ENCODE results near the gene SLIT2.

SLIT2 gene, protein sequence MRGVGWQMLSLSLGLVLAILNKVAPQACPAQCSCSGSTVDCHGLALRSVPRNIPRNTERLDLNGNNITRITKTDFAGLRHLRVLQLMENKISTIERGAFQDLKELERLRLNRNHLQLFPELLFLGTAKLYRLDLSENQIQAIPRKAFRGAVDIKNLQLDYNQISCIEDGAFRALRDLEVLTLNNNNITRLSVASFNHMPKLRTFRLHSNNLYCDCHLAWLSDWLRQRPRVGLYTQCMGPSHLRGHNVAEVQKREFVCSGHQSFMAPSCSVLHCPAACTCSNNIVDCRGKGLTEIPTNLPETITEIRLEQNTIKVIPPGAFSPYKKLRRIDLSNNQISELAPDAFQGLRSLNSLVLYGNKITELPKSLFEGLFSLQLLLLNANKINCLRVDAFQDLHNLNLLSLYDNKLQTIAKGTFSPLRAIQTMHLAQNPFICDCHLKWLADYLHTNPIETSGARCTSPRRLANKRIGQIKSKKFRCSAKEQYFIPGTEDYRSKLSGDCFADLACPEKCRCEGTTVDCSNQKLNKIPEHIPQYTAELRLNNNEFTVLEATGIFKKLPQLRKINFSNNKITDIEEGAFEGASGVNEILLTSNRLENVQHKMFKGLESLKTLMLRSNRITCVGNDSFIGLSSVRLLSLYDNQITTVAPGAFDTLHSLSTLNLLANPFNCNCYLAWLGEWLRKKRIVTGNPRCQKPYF (N-terminal part only)

GRCh38 chr4:20251796-20252655, at the start of gene SLIT2:
Gene SLIT2 (plus strand): TSS chr4:20251905. CDS start chr4:20253816, 1,911 bp downstream.
- DNase-seq, result no peak

- no peak for DNase-seq
Observed at GRCh38 chr4:20203508-20203907, 48.2 kb upstream of the SLIT2 start.

- no peak for DNase-seq
Observed at GRCh38 chr4:20217521-20217920, 34.2 kb upstream of the SLIT2 start.

GRCh38 chr4:20217951-20218350, 33.8 kb upstream of the SLIT2 start:
- DNase-seq, result no peak

- DNase-seq, result no peak
Observed at GRCh38 chr4:20219521-20219920, 32.2 kb upstream of the SLIT2 start.

DNA sequence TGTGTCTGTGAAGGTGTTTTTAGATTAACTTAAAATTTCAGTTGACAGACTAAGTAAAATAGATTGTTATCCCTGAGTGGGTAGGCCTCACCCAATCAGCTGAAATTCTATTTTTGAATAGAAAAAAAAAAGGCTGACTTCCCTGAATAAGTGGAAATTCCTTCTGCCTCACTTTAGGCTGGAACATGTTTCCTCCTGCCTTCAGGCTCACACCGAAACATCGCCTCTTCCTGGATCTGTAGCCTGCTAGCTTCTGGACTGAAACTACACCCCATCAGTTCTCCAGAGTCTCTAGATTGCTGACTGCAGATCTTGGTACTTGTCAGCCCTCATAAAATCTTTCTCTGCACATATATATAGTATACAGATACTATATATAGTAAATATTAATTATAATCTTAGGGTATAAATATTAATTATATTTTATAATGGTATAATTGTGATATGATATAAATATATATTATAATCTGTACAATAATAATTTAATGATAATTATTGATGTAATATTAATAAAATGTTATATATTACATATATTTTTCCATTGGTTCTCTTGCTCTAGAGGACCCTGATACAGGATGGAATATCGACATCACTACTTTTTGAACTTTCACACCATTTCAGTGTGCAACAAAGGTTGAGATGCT, 13.7 kb upstream of the SLIT2 start:
- no peak for DNase-seq

- peak; percentile 6 for DNase-seq
Observed at GRCh38 chr4:20248155-20248558, 3.5 kb upstream of the SLIT2 start.

- no peak for DNase-seq
Observed at GRCh38 chr4:20249333-20249732, 2.4 kb upstream of the SLIT2 start.

- no peak for DNase-seq
Observed at GRCh38 chr4:20251031-20251795, 492 bp upstream of the SLIT2 start.

DNA sequence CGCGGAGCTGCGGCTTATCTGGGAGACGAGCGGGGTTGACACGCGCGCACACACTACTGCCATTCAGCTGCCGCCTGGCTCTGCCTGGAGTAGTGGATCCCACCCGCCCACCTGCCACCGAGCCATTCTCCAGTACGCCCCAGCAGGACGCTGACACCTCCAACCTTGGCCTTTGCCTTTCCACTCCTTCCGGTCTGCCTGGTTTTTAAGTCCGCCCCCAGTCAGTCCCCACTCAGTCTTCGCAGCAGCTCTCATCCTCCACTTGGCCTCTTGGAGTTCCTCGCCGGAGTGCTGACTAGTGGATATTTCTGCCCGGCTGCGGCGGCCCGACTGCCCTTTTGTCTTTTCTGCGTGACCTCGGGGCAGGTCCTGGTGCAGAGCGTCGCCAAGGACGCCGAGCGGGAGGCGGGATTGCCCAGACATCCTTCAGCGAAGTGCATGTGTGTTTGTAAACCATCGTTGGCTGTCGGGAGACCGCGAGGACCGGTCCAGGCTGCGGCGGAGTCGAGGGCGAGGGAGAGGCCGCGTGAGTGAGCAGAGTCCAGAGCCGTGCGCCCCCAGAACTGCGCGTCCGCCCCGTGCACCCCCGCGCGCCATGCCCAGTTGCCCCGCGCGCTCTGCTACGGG, 1.1 kb downstream of the SLIT2 start:
- DNase-seq, result no peak

DNA sequence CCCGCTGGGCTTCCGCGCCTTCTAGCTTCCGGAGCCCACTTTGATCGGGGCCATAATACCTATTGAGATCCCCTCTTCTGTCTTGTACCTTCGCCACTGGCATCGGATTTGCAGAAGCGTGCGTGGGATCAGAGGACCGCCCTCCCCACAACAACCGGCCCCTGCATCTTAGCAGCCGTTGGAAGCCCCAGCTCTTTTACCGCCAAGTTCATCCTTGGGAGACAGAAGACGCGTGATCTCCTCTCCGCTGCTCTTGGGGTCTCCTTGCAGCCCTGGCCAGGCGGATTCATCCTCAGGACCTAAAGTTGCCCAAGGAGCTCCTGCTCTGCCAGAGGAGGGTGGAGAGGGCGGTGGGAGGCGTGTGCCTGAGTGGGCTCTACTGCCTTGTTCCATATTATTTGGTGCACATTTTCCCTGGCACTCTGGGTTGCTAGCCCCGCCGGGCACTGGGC, 1.6 kb downstream of the SLIT2 start:
- no peak for DNase-seq

DNA sequence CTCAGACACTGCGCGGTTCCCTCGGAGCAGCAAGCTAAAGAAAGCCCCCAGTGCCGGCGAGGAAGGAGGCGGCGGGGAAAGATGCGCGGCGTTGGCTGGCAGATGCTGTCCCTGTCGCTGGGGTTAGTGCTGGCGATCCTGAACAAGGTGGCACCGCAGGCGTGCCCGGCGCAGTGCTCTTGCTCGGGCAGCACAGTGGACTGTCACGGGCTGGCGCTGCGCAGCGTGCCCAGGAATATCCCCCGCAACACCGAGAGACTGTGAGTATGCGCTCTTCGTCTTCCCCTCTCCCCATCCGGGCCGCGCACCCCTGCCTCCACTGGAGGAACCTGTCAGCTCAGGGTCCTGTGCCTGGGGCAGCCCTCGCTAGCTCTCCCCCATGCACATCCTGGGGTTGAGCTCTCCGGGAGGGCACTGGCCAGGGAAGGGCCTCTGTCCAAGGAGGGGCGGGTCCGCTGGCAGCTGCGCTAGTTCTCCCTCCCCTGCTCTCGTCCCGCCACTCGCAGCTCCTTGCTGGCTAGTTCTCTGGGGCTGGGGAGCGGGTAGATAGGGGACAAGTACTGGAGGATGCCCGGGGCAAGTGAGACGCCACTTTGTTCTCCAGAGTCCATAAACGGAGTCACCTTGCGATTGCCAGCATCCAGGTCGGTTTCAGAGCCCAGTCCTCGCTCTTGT, 2.2 kb downstream of the SLIT2 start:
- no peak for DNase-seq

- no peak for DNase-seq
Observed at GRCh38 chr4:20254511-20255250, 3.0 kb downstream of the SLIT2 start.

- no peak for DNase-seq
Observed at GRCh38 chr4:20255251-20255586, 3.5 kb downstream of the SLIT2 start.

GRCh38 chr4:20255823-20256222, 4.1 kb downstream of the SLIT2 start:
- DNase-seq, result no peak

DNA sequence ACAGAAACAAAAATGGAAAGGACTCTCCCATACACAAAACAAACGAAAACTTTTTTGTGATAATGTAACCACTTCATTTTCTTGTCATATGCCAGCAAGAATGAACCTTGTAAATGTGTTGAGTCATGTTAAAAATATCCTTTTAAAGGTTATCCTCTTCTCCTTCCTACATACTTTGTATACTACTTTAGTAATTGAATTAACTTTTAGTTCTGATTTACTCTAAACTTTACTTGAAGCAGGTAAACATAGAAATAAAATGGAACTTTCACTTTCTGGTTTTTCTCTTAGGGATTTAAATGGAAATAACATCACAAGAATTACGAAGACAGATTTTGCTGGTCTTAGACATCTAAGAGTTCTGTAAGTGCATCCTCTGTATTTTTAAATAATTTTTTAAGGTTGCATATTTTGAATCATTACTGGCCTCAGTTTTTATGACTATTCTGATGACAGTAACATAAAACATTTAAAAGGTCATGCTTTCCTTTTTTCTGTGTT, 4.7 kb downstream of the SLIT2 start:
- DNase-seq, result no peak

GRCh38 chr4:20259707-20260106, 8.0 kb downstream of the SLIT2 start:
- no peak for DNase-seq

GRCh38 chr4:20260821-20261220, 9.1 kb downstream of the SLIT2 start:
- DNase-seq, result no peak

GRCh38 chr4:20262221-20262620, 10.5 kb downstream of the SLIT2 start:
- DNase-seq, result no peak

DNA sequence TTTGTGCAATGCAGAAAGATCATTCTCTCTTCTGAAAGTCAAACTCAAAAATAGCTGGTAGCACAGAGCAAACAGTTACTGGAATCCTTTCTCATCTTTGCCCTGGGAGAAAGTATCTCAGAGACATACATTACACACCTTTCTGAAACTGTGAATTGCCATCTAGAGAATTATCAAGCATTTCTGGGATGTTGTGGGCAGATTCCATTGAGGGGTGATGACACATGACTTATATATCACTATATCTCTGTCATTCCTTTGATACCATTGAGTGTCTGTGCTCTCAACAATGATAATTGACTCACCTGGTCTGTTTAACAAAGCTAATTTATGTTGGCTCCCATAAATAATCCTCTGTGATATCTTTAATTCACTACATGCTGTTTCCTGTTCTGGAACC, 13.0 kb downstream of the SLIT2 start:
- DNase-seq, result no peak

Data from NCI-H2107 (cell line).